KG1 (cell line): ENCODE data around the gene ASPRV1.
A peak's percentile ranks its signal among the peaks of the same experiment; 100 is the strongest.

Experiments used
- DNase-seq: peaks from one replicate; lab custom pipeline; 2025; lab: John Stamatoyannopoulos, UW

The ASPRV1 gene

GRCh38 chr2:69939722-69940121, 21.7 kb downstream of the ASPRV1 start:
- DNase-seq, result no peak

- DNase-seq, result no peak
Observed at GRCh38 chr2:69937968-69938367, 23.5 kb downstream of the ASPRV1 start.

- DNase-seq, result no peak
Observed at GRCh38 chr2:69936906-69937305, 24.5 kb downstream of the ASPRV1 start.

GRCh38 chr2:69935011-69935410, 26.4 kb downstream of the ASPRV1 start:
- DNase-seq, result no peak

GRCh38 chr2:69934614-69934908, 26.9 kb downstream of the ASPRV1 start:
- DNase-seq, result no peak

- DNase-seq, result no peak
Observed at GRCh38 chr2:69933839-69934613, 27.4 kb downstream of the ASPRV1 start.

GRCh38 chr2:69933254-69933828, 28.1 kb downstream of the ASPRV1 start:
- DNase-seq, result no peak

GRCh38 chr2:69932596-69932922, 28.9 kb downstream of the ASPRV1 start:
- no peak for DNase-seq

GRCh38 chr2:69931832-69932595, 29.4 kb downstream of the ASPRV1 start:
- no peak for DNase-seq

GRCh38 chr2:69926849-69927515, 34.4 kb downstream of the ASPRV1 start:
- no peak for DNase-seq

- DNase-seq, result no peak
Observed at GRCh38 chr2:69923116-69923515, 38.3 kb downstream of the ASPRV1 start.

- DNase-seq, result no peak
Observed at GRCh38 chr2:69918401-69918800, 43.0 kb downstream of the ASPRV1 start.

- no peak for DNase-seq
Observed at GRCh38 chr2:69917852-69918251, 43.6 kb downstream of the ASPRV1 start.

GRCh38 chr2:69916106-69916505, 45.3 kb downstream of the ASPRV1 start:
- DNase-seq, result no peak

- no peak for DNase-seq
Observed at GRCh38 chr2:69914950-69915945, 46.2 kb downstream of the ASPRV1 start, which contains the start of gene MXD1. Gene MXD1, plus strand, starts transcription at chr2:69915109. Its CDS starts 222 bp downstream, at chr2:69915331.

GRCh38 chr2:69914164-69914949, 47.1 kb downstream of the ASPRV1 start:
- peak; percentile 99 for DNase-seq

- DNase-seq, result no peak
Observed at GRCh38 chr2:69911985-69912563, 49.4 kb downstream of the ASPRV1 start.
